Right lung (tissue), 10 donors: ENCODE measurements around the gene LMTK3. TPM values are rescaled to one million over a fixed set of nuclear protein-coding genes. Genes with fewer than 3 reads are reported as not detected.

Experiments
- DNase-seq, 2 donors: peaks; one replicate each; pipeline ENCODE4 v3.0.0-alpha.2; 2013
- long read RNA-seq, 8 donors: transcript quantifications; one replicate each; lab custom pipeline, GENCODE V29; 2026
- polyA plus RNA-seq, 5 donors: library from polyadenylated mRNA; unstranded; fragments of 120-200 nt; gene quantifications; one replicate each; pipeline versions ENCODE4 v1.2.1 to v1.2.3, GENCODE V29; 2013; ENCODE audit warnings: inconsistent platforms in 1 of 5, low replicate concordance in 1 of 5; ENCODE audit not compliant: insufficient read length in 5 of 5, insufficient read depth in 1 of 5

LMTK3 gene, protein sequence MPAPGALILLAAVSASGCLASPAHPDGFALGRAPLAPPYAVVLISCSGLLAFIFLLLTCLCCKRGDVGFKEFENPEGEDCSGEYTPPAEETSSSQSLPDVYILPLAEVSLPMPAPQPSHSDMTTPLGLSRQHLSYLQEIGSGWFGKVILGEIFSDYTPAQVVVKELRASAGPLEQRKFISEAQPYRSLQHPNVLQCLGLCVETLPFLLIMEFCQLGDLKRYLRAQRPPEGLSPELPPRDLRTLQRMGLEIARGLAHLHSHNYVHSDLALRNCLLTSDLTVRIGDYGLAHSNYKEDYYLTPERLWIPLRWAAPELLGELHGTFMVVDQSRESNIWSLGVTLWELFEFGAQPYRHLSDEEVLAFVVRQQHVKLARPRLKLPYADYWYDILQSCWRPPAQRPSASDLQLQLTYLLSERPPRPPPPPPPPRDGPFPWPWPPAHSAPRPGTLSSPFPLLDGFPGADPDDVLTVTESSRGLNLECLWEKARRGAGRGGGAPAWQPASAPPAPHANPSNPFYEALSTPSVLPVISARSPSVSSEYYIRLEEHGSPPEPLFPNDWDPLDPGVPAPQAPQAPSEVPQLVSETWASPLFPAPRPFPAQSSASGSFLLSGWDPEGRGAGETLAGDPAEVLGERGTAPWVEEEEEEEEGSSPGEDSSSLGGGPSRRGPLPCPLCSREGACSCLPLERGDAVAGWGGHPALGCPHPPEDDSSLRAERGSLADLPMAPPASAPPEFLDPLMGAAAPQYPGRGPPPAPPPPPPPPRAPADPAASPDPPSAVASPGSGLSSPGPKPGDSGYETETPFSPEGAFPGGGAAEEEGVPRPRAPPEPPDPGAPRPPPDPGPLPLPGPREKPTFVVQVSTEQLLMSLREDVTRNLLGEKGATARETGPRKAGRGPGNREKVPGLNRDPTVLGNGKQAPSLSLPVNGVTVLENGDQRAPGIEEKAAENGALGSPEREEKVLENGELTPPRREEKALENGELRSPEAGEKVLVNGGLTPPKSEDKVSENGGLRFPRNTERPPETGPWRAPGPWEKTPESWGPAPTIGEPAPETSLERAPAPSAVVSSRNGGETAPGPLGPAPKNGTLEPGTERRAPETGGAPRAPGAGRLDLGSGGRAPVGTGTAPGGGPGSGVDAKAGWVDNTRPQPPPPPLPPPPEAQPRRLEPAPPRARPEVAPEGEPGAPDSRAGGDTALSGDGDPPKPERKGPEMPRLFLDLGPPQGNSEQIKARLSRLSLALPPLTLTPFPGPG (N-terminal part only)
- polyA plus RNA-seq = 1 to 10 TPM; 1.4 to 4.0 (median 2.6) TPM
- long read RNA-seq, donor 1 = 0 reads
- long read RNA-seq, donor 2 = 0 reads
- long read RNA-seq, donor 3 = 0 reads
- long read RNA-seq, donor 4 = 0 reads
- long read RNA-seq, donor 5 = 0 reads
- long read RNA-seq, donor 6, partial matches to known transcripts = 0 of 1 reads
- long read RNA-seq, donor 6, other reads (novel, unspliced or antisense) = 0 of 1 reads
- long read RNA-seq, donor 7, partial matches to known transcripts = 0 of 1 reads
- long read RNA-seq, donor 7, other reads (novel, unspliced or antisense) = 0 of 1 reads
- long read RNA-seq, donor 8, partial matches to known transcripts = 0 of 1 reads
- long read RNA-seq, donor 8, other reads (novel, unspliced or antisense) = 0 of 1 reads

DNA sequence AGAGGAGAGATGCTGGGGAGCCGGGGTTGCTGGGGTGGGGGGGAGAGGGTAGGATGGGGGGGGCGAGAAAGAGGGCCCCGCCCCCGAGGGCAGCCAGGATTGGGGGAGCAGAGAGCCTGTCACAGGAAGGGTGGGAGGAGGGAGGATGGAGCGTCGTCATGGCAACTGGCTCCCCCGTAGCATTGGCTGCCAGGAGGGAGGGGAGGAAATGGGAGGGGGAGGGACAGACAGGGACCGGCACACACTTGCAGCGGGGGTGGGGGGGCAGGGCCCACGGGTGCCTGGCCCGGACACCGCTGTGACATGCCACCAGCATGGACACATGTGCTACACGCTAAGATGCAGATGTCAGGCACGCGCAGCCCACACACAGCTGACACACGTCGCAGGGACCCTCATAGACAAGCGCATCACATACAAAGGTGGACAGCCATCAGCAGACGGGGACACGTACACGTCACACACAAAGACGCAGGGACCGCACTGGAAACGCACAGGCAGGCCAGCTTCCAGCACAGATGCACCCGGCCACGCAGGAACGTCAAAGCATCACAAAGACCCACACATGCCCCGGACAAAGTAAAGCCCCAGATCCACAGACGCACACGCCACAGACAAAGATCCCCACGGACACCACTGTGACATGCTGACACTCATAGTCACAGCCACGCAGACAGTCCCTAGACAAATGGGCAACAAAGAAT, at the start of gene LMTK3:
LMTK3 (minus strand) TSS at position 36 of the 704 bp plus-strand sequence. CDS start 259 bp downstream, outside the sequence.
- DNase-seq = no peak

DNA sequence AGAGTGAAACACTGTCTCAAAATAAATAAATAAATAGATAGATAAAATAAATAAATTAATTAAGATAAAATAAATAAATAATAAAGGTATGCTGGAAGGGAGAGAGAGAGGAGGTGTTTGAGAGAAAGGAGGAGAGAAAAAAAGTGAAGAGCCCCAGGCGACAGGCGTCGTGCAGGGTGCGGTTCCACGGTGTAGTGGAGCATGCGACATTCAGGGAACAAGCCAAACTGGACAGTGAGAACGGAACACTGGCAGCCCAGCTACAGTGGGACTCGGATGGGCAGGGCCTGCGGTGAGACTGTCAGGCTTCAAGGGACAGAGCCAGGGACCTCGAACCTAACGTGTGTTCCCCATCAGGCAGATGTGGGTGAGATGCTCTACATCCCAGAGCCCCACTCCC, 49.8 kb upstream of the LMTK3 start:
- DNase-seq = no peak

DNA sequence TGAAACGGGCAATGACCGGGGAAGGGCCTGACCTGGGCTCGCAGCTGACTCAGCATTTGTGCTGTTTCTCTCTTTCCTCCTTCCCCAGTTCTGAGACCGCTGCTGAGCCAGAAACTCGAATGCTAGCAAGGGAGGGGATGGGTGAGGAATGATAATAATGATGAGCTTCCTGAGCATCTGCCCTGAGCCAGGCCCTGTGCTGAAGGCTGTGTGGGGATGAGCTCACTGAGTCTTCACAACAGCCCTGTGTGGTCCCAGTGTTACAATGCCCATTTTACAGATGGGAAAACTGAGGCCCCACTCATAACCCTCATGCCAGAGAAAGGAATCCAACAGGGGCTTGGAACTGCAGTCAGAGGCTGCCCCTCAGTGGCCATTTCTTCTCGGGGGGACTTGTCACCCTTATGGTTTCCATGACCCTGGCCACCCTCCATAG, 48.5 kb upstream of the LMTK3 start:
- DNase-seq = no peak

DNA sequence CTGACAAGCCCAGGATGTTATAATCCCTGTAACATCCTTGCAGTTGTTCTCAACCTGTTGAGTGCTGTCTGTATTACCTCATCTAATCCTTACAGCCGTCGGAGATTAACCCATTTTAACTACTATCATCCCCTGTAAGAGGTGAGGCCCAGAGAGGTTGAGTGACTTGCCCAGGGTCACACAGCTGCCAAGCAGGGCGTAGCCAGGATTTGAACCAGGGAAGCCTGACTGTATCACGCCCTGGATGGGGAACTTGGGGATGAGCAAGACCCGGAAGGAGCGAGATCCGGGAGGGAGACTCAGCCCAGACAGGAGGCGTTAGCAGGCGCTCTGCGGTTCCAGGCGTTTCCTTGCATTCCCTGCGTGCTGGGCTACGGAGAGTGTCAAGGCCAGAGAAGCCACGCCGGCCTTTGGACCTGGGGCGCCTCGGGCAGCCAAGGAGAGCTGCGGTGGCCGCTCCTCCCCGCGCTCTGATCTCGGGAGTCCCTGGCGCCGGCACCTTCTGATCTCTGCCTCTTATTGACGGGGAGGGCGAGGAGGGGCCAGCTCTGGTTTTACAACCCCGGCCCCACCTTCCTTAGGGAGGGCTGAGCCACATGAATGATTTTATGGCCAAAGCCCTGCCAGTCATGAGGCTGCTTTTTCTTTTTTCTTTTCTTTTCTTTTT, 46.5 kb upstream of the LMTK3 start:
- no peak for DNase-seq

DNA sequence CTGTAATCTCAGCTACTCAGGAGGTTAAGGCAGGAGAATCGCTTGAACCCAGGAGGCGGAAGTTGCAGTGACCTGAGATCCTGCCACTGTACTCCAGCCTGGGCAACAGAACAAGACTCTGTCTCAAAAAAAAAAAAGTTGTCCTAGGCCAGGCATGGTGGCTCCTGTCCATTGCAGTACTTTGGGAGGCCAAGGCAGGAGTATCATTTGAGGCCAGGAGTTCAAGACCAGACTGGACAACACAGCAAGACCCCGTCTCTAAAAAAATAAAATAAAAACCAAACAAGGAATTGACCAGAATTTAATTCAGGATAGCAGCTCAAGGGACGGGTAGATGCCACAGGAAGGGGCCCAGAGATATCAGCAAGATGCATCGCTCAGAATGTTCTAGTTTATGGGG, 45.2 kb upstream of the LMTK3 start:
- no peak for DNase-seq

DNA sequence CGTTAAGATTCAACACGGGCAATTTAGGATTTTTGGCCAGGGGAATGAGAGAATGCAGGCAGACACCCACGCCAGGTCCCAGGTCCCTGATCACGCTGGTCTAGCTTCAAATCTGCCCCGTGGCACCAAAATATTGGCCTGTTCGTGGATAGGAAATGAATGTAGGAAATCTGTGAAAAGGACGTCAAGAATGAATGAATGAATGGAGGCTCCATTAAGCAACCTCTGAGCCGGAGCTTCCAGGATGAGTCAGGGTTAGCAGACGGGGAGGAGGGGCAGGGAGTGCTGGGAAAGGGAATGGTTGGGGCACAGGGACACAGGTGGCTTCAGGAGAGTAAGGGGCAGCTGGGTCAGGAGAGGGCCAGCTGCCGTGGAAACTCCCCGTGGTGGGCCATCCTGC, 44.5 kb upstream of the LMTK3 start:
- no peak for DNase-seq

DNA sequence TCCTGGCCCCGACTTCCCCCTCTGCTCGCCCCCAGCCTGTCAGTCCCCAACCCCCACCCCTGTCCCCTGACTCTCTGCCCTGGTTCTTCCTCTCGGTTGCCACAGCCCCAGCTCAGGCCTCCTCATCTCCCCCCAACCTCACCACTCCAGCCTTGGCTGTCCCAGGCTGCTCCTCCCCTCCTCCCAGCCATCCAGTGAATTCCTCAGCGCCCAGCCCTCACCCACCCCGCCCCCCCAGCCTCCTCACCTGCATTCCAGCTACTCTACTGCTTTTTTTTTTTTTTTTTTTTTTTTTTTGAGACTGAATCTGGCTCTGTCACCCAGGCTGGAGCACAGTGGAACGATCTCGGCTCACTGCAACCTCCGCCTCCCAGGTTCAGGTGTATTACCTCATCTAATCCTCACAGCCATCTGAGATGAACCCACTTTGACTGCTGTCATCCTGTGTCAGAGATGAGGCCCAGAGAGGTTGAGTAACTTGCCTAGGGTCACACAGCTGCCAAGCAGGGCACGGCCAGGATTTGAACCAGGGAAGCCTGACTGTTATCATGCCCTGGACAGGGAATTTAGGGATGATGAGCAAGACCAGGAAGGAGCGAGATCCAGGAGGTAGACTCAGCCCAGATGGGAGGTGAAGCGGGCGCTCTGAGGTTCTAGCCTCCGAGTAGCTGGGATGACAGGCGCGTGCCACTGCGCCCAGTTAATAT, 42.9 kb upstream of the LMTK3 start:
- peak in 1 of 2 donors; percentile 42 for DNase-seq

DNA sequence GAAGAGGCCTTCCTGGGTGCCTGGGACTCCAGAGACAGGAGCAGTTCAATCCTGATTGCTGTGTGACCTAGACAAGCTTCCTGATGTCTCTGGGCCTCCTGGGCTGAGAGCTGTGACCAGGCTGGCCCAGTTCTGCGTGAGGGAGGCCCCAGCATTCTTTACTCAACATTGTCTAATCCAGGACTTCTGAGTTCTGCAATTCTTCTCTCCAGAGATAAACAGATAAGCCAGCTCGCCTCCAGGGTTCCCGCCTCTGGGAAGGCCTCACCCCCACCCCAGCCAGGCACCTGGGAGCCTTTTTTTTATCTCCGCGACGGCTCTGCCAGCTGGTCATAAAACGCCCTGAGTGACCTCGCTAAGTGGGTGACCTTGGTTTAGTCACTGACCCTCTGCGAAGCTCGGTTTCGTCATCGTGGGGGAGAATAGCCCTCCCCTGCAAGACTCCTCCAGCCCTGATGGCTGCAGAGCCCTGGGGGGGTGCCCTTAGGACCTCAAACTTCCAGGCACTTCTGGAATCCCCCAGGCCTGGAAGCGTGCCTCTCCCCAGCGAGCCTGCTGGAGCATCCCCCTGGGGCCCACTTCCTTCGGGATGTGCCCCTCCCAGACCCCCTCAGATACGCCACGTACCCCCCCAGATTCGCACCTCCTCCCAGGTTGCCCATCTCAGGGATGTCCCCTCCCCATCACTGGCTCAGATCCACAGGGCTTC, 42.2 kb upstream of the LMTK3 start:
- no peak for DNase-seq

DNA sequence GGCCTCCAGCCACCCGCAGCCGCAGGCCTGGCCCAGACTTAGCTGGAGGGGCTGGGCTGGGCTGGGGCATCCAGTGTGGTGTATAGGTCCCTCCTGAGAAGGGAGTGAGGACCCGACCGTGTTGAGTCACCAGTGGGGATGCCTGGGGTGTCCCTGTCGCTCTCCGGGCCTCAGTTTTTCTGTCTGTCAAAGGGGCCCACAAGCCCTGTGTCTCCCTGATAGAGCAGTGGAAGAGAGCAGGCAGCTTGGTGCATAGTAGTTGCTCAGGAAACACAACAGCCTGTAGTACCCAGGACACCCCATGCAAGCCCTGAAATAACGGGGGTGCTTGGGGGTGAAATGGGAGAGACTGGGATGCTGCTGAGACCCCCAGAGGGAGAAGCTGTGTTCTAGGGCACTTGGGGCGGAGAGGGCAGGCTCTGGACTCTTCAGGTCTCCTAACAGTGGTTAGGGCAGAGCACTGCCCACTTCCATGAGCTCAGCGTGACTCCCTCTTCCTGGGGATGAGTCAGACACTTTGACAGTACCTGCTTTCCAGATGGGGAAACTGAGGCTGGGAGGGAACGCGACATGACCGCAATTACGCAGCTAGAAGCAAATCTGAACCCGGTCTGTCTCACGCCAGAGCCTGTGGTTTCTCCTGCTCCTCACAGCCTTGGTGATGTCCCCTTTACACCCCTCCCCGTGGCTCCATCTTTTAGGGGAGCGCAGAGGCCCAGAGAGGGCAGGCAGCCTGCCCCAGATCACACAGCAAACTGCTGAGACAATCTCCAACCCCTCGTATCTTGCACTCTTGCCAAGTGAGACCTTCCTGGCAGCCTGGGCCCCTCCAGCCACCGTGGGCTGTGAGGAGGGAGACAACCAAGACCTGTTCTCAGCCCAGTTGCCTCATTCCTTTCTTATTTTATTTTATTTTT, 41.0 kb upstream of the LMTK3 start:
- no peak for DNase-seq

DNA sequence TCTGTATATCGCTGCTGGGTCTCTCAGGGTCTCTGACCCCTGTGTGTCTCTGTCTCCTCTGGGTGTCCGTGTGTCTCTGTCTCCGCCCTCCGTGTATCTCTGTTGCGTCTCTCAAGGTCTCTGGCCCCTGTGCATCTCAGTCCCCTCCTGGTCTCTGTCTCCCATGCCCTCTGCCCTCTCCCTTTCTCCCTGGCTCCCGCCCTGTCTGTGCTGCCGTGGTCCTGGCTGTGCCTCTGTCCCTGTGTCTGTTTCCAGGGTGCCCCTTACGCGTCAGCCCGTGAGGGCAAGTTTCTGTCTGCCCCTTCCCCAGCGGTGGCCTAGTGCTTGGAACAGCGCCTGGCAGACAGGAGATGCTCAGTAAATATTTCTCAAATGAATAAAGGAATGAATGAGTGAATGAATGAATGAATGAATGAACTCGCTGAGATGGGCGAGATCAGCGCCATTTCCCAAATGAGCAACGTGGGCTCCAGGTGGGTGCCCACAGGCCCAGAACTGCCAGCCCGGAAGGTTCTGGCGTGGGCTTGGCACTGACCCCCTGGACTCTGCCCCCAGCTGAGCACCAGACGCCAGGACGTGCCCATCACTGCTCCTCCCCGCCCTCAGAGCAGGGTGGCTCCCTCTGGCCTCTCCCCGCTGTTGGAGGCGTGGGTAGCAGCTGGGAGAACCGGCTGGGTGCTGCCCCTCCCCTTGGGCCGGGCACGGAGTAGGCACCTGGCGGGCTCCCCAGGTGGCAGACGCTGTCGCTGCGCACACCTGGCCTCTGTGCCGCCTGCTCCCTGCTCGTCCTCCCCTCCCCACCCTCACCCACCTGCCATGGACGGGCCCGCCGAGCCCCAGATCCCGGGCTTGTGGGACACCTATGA, 40.0 kb upstream of the LMTK3 start, which contains the start of gene SULT2B1:
SULT2B1 (plus strand) TSS at position 736 of the 866 bp plus-strand sequence; CDS start at position 817, 81 bp downstream.
- DNase-seq = no peak

DNA sequence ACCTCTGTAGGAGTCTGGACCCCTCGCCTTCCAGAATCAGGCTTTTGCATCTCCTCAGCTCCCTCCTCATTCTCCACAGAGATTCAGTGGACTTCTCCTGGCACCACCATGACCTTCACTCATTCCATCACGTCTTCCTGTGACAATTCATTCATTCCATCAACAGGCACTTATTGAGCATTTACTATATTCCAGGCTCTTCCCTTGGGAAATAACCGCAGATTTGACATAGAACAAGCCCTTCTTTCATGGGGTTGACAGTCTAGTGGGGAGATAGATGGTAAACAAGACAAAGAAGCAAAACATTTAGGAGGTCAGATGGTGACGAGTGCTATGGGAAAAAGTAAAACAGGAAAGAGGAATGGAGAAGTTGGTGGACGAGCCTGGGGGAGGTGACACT, 37.7 kb upstream of the LMTK3 start:
- no peak for DNase-seq

DNA sequence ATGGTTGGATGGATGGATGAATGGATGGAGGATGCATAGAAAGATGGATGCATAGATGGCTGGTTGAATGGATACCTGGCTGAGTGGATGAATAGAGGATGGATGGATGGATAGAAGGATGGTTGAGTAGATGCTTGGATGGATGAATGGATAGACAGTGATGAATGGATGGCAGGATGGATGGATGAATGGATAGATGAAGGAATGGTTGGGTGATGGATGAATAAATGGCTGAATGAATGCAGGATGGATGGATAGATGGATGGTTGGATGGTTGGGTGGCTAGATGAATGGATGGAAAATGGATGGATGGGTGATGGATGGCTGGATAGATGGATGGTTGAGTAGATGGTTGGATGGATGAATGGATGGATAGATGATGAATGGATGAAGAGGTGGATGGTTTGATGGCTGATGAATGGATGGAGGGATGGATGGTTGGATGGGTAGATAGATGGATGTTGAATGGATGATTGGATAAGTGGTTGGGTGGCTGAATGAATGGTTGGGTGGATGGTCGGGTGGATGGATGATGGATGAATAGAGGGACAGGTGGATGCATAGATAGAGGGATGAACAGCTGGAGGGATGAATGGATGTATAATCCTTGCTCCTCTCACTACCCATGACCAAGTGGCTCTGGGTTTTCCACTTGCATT, 36.7 kb upstream of the LMTK3 start:
- no peak for DNase-seq

DNA sequence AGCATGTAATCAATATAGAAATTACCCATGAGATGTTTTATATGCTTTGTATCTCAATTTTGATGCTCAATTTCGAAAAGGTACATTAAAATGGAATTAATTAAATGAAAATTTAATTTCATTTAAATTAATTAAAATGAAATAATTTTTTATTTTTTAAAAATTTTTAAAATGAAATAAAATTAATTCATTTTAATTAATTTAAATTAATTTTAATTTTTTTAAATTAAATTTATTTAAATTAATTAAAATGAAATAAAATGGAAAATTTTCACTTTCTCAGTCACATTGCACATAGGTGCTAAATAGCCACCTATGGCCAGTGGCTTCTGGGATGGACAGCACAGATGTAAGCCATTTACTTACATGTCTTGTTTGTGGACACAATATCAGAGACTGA, 36.1 kb upstream of the LMTK3 start:
- no peak for DNase-seq

DNA sequence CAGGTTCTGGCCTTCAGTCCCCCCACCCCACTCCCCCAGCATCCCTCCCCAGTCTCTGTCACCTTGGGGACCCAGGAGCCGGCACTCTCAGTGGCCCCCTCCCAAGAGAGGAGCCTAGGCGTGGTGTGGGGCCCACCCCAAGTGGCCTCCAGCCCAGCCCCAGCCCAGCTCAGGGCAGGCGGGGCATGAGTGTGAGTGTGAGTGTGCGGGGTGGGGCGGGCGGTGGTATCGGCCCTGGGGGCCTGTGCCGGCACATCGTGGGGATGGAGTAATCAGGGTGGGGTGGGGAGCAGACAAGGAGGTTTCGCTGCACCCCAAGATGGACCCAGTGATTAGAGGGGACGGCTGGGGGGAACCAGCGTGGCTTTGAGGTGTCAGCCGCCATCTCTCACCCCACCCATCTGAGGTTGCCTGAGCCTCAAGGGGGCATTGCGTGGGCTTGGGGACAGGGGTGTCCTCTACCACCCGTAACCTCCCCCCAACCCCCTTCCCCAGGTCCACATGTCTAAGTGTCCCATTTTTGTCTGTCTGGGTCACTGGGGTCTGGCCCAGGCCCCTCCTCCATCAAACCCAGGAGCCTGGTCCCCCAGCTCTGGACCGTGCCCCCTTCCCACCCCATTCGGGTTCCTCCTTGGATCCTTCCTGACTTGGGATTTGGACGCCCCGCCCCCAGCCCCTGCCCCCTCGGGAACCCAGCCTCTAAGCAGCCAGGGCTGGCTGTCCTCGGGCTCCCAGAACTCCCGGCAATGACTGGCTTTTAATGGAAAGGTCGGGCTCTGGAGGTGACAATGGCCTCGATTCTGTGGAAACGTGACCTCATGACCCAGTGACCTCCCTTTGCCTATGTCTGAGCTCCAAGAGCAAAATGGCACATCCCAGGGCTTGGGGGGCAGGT, 33.5 kb upstream of the LMTK3 start:
- no peak for DNase-seq
